ENCODE measurements around the gene MAP2. TPM values are rescaled to one million over a fixed set of nuclear protein-coding genes. Genes with fewer than 3 reads are reported as not detected.

Gene MAP2
- total and polyA plus RNA-seq, 9 donors, result 5.4 to 23.9 (median 9.6) TPM

DNA sequence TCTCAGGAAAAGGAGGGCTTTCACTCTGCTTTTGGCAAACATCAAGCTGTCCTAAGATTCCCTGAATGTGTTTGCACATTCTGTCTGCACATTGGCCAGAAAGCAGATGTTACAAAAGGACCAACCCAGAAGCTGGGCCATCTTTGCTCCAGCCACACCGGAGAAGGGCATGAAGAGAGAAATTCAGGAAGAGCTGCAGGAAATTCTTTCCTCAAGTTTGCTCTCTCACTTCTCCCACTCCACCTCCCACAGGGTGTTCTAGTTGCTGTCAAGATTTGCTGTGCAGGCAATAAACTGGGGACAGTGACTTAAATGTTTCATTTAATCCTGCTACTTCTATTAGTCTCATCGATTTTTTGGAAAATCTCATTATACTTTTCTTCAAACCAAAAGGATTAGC lies 210.1 kb downstream of the MAP2 start:
- Histone ChIP-seq H3K36me3 (no peaks in the 10 kb centered on the region), H3K9me3 (no peaks in the 10 kb centered on the region), H3K27me3 (no peaks in the 10 kb centered on the region), H3K4me1 (ENCODE audit: insufficient read depth) (peaks cover 2% of the 10 kb centered on the region), H3K27ac (no peak overlapping the region), H3K4me3 (no peak overlapping the region)
- 88 to 91% (median 90%) methylated on average over 2 of the region's 2 CpGs for WGBS, 3 donors
- intact Hi-C loops (cut with DNase I), result no loop called here
- no peak for DNase-seq
- TF ChIP-seq, protein P1, sequence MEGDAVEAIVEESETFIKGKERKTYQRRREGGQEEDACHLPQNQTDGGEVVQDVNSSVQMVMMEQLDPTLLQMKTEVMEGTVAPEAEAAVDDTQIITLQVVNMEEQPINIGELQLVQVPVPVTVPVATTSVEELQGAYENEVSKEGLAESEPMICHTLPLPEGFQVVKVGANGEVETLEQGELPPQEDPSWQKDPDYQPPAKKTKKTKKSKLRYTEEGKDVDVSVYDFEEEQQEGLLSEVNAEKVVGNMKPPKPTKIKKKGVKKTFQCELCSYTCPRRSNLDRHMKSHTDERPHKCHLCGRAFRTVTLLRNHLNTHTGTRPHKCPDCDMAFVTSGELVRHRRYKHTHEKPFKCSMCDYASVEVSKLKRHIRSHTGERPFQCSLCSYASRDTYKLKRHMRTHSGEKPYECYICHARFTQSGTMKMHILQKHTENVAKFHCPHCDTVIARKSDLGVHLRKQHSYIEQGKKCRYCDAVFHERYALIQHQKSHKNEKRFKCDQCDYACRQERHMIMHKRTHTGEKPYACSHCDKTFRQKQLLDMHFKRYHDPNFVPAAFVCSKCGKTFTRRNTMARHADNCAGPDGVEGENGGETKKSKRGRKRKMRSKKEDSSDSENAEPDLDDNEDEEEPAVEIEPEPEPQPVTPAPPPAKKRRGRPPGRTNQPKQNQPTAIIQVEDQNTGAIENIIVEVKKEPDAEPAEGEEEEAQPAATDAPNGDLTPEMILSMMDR (IDR thresholded peaks at IDR 0.05), result no peak
- TF ChIP-seq POLR2A (IDR thresholded peaks at IDR 0.05) (no peak), EP300 (IDR thresholded peaks at IDR 0.05) (no peak)

DNA sequence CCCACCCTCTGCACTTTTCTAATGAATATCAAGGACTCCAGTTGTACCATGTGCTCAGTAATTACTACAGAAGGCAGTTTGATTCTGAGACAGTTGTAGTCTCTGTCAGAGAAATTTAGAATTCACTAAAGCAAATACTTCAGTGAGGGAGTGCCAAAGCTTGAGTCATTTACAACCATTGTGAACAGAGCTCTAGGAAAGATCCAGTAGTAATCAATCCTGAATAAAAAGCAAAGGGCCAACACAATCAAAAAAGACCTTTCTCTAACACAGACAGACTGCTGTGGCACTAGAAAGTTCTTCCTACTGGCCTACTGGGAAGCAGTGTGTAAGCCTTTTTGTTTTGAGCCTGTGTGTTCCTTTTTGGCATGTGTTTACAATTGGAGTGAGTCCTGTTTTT lies 212.2 kb downstream of the MAP2 start:
- no peak overlapping the region for H3K27ac ChIP-seq
- no peak for DNase-seq
- no peak overlapping the region for H3K4me3 ChIP-seq
- TF ChIP-seq POLR2A (IDR thresholded peaks at IDR 0.05) (no peak), EP300 (IDR thresholded peaks at IDR 0.05) (no peak)
- TF ChIP-seq, protein P1 (IDR thresholded peaks at IDR 0.05), result no peak
- no peaks in the 10 kb centered on the region for H3K36me3 ChIP-seq
- no peaks in the 10 kb centered on the region for H3K9me3 ChIP-seq
- intact Hi-C loops (cut with DNase I), result no loop called here
- H3K27me3 ChIP-seq, result no peaks in the 10 kb centered on the region
- H3K4me1 ChIP-seq (ENCODE audit: insufficient read depth), result peaks cover 2% of the 10 kb centered on the region

DNA sequence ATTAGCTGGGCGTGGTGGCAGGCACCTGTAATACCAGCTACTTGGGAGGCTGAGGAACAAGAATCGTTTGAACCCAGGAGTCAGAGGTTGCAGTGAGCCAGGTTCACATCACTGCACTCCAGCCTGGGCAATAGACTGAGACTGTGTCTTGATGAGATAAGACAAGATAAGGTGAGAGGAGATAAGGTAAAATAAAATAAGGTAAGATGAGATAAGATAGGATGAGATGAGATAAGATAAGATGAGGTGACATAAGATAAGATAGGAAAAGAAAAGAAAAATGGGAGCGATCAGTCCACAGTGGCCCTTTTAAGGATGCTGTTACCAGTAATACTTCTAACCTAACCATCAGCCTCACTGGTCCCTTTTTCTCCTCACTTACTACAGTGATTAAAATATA lies 213.4 kb downstream of the MAP2 start:
- Histone ChIP-seq H3K4me3 (no peak overlapping the region), H3K9me3 (no peaks in the 10 kb centered on the region), H3K4me1 (ENCODE audit: insufficient read depth) (peaks cover 2% of the 10 kb centered on the region), H3K27ac (no peak overlapping the region), H3K27me3 (no peaks in the 10 kb centered on the region), H3K36me3 (no peaks in the 10 kb centered on the region)
- no peak for DNase-seq
- intact Hi-C loops (cut with DNase I), result no loop called here
- 89 to 94% (median 92%) methylated on average over 3 of the region's 3 CpGs for WGBS, 3 donors
- TF ChIP-seq EP300 (IDR thresholded peaks at IDR 0.05) (no peak), POLR2A (IDR thresholded peaks at IDR 0.05) (no peak)
- TF ChIP-seq, protein P1 (IDR thresholded peaks at IDR 0.05), result no peak

DNA sequence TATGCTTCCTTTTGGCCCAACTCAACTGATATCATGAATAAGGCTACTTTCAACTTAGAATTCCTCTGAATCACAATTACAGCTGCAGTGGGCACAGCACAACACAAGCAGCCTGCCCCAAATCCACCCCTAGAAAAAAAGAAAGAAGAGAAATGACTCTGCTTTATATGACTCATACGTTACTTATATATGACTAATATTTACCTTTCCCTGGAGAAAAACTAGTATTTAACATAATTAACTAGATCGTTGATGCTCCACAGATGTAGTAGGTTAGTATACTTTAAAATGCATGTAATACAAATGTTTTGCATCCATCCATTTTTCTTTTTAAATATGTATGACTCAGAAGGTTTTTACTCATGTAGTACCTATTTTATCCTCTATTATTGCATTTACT lies 214.5 kb downstream of the MAP2 start:
- Histone ChIP-seq H3K36me3 (no peaks in the 10 kb centered on the region), H3K9me3 (no peaks in the 10 kb centered on the region), H3K27me3 (no peaks in the 10 kb centered on the region), H3K27ac (no peak overlapping the region), H3K4me1 (ENCODE audit: insufficient read depth) (peaks cover 2% of the 10 kb centered on the region), H3K4me3 (no peak overlapping the region)
- 95 to 96% (median 96%) methylated on average over 2 of the region's 2 CpGs for WGBS, 3 donors
- no peak for DNase-seq
- TF ChIP-seq EP300 (IDR thresholded peaks at IDR 0.05) (no peak), POLR2A (IDR thresholded peaks at IDR 0.05) (no peak)
- TF ChIP-seq, protein P1 (IDR thresholded peaks at IDR 0.05), result no peak
- intact Hi-C loops (cut with DNase I), result no loop called here

DNA sequence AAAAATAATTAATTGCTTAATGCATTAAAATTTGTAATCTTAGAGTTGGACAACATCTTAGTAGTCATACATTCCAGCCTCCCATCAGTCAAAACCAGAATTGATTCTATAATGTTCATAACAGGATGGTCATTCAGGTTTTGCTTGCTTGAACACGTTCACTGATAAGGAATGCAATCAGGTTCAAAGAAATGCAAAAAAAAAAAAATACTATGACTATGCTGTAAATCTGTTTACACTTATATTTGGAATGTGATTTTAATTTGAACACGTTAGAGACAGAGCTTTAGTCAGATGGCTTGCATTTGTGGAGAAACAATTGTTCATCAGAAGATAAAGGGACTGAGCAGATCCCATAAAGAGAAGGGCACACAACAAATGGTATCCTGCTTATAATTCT lies 216.5 kb downstream of the MAP2 start:
- Histone ChIP-seq H3K9me3 (no peaks in the 10 kb centered on the region), H3K36me3 (no peaks in the 10 kb centered on the region), H3K27ac (no peak overlapping the region), H3K4me3 (no peak overlapping the region), H3K27me3 (no peaks in the 10 kb centered on the region), H3K4me1 (ENCODE audit: insufficient read depth) (peaks cover 2% of the 10 kb centered on the region)
- intact Hi-C loops (cut with DNase I), result no loop called here
- DNase-seq, result no peak
- no peak for TF ChIP-seq POLR2A (IDR thresholded peaks at IDR 0.05)
- TF ChIP-seq, protein P1 (IDR thresholded peaks at IDR 0.05), result no peak
- no peak for TF ChIP-seq EP300 (IDR thresholded peaks at IDR 0.05)
- whole genome bisulfite sequencing, 3 donors, result 69 to 86% (median 81%) methylated on average over 2 of the region's 2 CpGs

Data from ovary (tissue), 9 donors.